Prostate gland (tissue), 2 donors: ENCODE results near the gene EMX1.

ENCODE experiments used
- CTCF ChIP-seq, 4 experiments: fragments of 200-600 bp in 2 of 4; fragments of 450-650 bp in 2 of 4; sonication (generic) in 2 of 4; IDR thresholded peaks; 1 replicate in 3 of 4; 2 replicates in 1 of 4; pipeline ENCODE4 v1.5.1; 2016 to 2019; ENCODE audit warnings: antibody characterized with exemption in 4 of 4, mild to moderate bottlenecking in 2 of 4, moderate library complexity in 2 of 4
- POLR2AphosphoS5 ChIP-seq: sonication (generic); formaldehyde crosslinking; IDR thresholded peaks from one replicate; pipeline ENCODE4 v1.6.1; 2017; ENCODE audit warnings: antibody characterized with exemption

- TF ChIP-seq CTCF (IDR thresholded peaks at IDR 0.05) (no peak), POLR2AphosphoS5 (no peak)
These were observed 55.2 kb downstream of the EMX1 start for GRCh38 chr2:72972352-72973136.
